Right atrium auricular region (tissue), 2 donors: ENCODE data around the gene PGM5. TPM values are rescaled to one million over a fixed set of nuclear protein-coding genes. Genes with fewer than 3 reads are reported as not detected.

Experiments used
- DNase-seq: peaks from one replicate; pipeline ENCODE4 v3.0.0-alpha.2; 2019; ENCODE audit warnings: low spot score
- H3K27ac ChIP-seq, 2 donors: fragments of 200-600 bp; sonication (generic); 1 replicate in 1 of 2; 2 replicates in 1 of 2; pipeline ENCODE4 v1.5.1; 2016 to 2019
- H3K27me3 ChIP-seq, 2 donors: fragments of 200-600 bp; sonication (generic); one replicate each; pipeline versions ENCODE4 v1.5.1 to v1.6.0; 2017 to 2019
- H3K36me3 ChIP-seq: fragments of 200-600 bp; sonication (generic); one replicate; pipeline ENCODE4 v1.5.1; 2016
- H3K4me1 ChIP-seq, 2 donors: fragments of 200-600 bp; sonication (generic); one replicate each; pipeline versions ENCODE4 v1.5.1 to v1.6.0; 2017 to 2019
- H3K4me3 ChIP-seq, 2 donors: fragments of 200-600 bp; sonication (generic); 1 replicate in 1 of 2; 2 replicates in 1 of 2; pipeline ENCODE4 v1.5.1; 2017 to 2019; ENCODE audit warnings: mild to moderate bottlenecking in 1 of 2, moderate library complexity in 1 of 2
- H3K9me3 ChIP-seq, 2 donors: fragments of 200-600 bp; sonication (generic); one replicate each; pipeline ENCODE4 v1.5.1; 2019
- CTCF ChIP-seq, 2 donors: fragments of 200-600 bp; sonication (generic); IDR thresholded peaks; one replicate each; pipeline ENCODE4 v1.5.1; 2019; ENCODE audit warnings: antibody characterized with exemption in 2 of 2
- total RNA-seq, 2 donors: library from RNA; depleted of rRNA; stranded (reverse); fragments of >200 nt; gene quantifications; one replicate each; pipeline ENCODE4 v1.1.0, GENCODE V29; 2016

Gene PGM5
- total RNA-seq, 2 donors from 2014 or later = 274 to 281 TPM

DNA sequence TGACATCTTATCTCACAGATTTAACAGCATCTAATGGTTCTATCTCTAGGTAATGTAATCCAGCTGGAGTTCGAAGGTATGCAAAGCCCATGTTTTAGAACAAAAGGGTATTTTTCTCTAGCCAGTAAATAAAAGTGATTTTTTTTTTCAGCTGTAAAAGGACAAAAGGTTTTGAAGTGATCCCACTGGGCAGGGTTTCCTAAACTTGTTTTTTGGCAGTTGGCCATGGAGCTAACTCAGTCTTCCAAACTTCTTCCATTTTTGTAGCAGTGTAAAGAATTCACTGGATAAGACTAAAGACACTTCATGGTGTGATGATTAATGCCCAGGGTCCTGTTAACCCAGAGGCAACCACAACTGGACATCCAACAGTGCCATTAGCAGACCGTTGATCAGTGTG lies 120.4 kb downstream of the PGM5 start:
- Histone ChIP-seq H3K4me3 (no peak overlapping the region), H3K27ac (peak overlapping the region; percentile 25 to 65), H3K9me3 (no peaks in the 10 kb centered on the region), H3K4me1 (peaks cover 0 to 37% of the 10 kb centered on the region in 2 donors), H3K27me3 (no peaks in the 10 kb centered on the region), H3K36me3 (peaks cover 11% of the 10 kb centered on the region)
- no peak for TF ChIP-seq CTCF (IDR thresholded peaks at IDR 0.05)
- no peak for DNase-seq

DNA sequence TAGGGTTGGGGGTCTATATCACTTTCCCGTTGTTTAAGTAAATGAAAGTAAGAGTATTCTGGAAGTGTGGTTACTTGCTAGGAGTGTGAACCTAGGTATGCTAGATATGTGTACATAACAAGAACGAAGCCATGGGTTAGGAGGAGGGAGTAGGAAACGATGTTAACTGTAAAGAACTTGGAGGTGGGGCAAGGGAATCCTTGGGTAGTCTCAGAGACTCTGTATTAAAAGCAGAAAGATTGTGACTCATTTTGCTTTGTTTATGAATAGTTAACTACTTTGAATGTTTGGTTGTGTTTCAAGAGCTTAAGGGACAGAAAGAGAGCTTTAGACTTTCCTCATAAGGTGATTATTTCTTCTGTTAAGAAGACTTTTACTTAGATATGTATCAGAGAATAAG lies 124.4 kb downstream of the PGM5 start:
- Histone ChIP-seq H3K27ac (peak overlapping the region in 1 of 2 donors; percentile 11), H3K36me3 (peaks cover 43% of the 10 kb centered on the region), H3K4me1 (peaks cover 0 to 28% of the 10 kb centered on the region in 2 donors), H3K27me3 (no peaks in the 10 kb centered on the region), H3K9me3 (peaks cover 0 to under 1% of the 10 kb centered on the region in 2 donors), H3K4me3 (no peak overlapping the region)
- no peak for TF ChIP-seq CTCF (IDR thresholded peaks at IDR 0.05)
- no peak for DNase-seq

DNA sequence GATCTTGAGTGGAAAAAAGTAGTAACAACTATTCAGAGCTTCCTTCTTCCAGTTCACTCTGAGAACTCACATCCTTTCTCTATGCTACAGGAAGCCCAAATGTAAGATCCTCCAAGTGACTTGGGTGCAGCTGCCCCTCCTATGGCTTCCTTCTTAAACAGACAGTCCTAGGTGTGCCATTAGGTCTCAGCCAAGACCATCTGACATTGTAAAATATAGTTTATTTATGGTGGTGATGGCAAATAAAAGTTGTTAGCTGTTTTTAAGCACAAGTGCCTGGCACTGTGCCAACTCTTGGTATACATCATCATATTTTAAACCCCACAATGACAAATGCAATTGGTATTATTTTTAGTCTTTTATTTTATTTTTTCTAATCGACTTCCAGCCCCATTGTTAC lies 126.1 kb downstream of the PGM5 start:
- Histone ChIP-seq H3K27me3 (no peaks in the 10 kb centered on the region), H3K27ac (peak overlapping the region; percentile 12 to 31), H3K9me3 (peaks cover 0 to 10% of the 10 kb centered on the region in 2 donors)

DNA sequence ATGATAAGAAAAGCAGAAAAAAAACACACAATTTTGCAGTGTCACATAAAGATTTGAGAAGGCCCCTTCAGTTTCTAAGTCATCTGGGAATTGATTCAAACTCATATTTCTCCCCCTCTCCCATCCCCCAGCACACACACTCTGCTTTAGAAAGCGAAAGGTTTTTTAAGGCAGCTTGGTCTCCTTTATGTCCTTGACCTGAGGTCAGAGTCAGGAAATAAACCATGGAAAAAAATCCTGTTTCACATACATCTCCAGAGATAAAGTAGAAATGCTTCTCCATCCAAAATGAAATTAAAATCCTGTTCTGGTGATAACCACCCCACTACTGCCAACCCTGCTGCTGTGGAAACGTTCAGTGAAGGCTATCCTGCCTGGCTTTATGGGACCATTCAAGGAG lies 131.7 kb downstream of the PGM5 start:
- no peak for DNase-seq
- Histone ChIP-seq H3K36me3 (peaks cover 67% of the 10 kb centered on the region), H3K4me1 (peaks cover 0 to 24% of the 10 kb centered on the region in 2 donors), H3K9me3 (peaks cover 0 to 10% of the 10 kb centered on the region in 2 donors), H3K27me3 (no peaks in the 10 kb centered on the region), H3K27ac (peak overlapping the region in 1 of 2 donors; percentile 45), H3K4me3 (no peak overlapping the region)
- no peak for TF ChIP-seq CTCF (IDR thresholded peaks at IDR 0.05)

More for the DNA sequence above, 126.1 kb downstream of the PGM5 start:
- Histone ChIP-seq H3K36me3 (peaks cover 59% of the 10 kb centered on the region), H3K4me1 (peaks cover 0 to 11% of the 10 kb centered on the region in 2 donors), H3K4me3 (no peak overlapping the region)
- DNase-seq = no peak
- TF ChIP-seq CTCF (IDR thresholded peaks at IDR 0.05) = no peak

- Histone ChIP-seq H3K36me3 (peaks cover 52% of the 10 kb centered on the region), H3K9me3 (peaks cover 0 to 10% of the 10 kb centered on the region in 2 donors), H3K4me1 (peaks cover 0 to 38% of the 10 kb centered on the region in 2 donors), H3K27me3 (no peaks in the 10 kb centered on the region), H3K4me3 (no peak overlapping the region), H3K27ac (peak overlapping the region in 1 of 2 donors; percentile 40)
- TF ChIP-seq CTCF (IDR thresholded peaks at IDR 0.05) = no peak
- no peak for DNase-seq
Measured at GRCh38 chr9:68489646-68490045, 133.2 kb downstream of the PGM5 start.

- Histone ChIP-seq H3K27me3 (no peaks in the 10 kb centered on the region), H3K4me1 (peaks cover 0 to 62% of the 10 kb centered on the region in 2 donors), H3K4me3 (no peak overlapping the region), H3K36me3 (peaks cover 23% of the 10 kb centered on the region), H3K9me3 (no peaks in the 10 kb centered on the region), H3K27ac (peak overlapping the region in 1 of 2 donors; percentile 92)
- DNase-seq = no peak
- no peak for TF ChIP-seq CTCF (IDR thresholded peaks at IDR 0.05)
Measured at GRCh38 chr9:68492806-68493205, 136.4 kb downstream of the PGM5 start.
